Cardiac fibroblast (primary cell): ENCODE measurements around the gene ZNF423.

Experiments used
- DNase-seq, 2 donors: peaks; one replicate each; pipeline versions ENCODE4 v3.0.0 to v3.0.0-alpha.2; 2010; ENCODE audit warnings: low read depth in 2 of 2
- H3K4me3 ChIP-seq, 2 donors: replicated peaks in 1 of 2; 1 replicate in 1 of 2; 2 replicates in 1 of 2; pipeline ENCODE4 v1.5.1; 2011; ENCODE audit warnings: low read depth in 2 of 2, low read length in 2 of 2, mild to moderate bottlenecking in 2 of 2, moderate library complexity in 1 of 2
- CTCF ChIP-seq: IDR thresholded peaks from one replicate; pipeline ENCODE4 v1.5.1; 2011; ENCODE audit warnings: low read depth, mild to moderate bottlenecking, low read length, inconsistent platforms

The ZNF423 gene

GRCh38 chr16:49477250-49477895 lies 378.5 kb downstream of the ZNF423 start:
- TF ChIP-seq CTCF: no peak
- H3K4me3 ChIP-seq: no peak overlapping the region
- no peak for DNase-seq

- no peak for DNase-seq
- no peak overlapping the region for H3K4me3 ChIP-seq
These were observed 381.2 kb downstream of the ZNF423 start for GRCh38 chr16:49474741-49475140.

GRCh38 chr16:49473773-49474172 lies 382.1 kb downstream of the ZNF423 start:
- no peak for DNase-seq
- TF ChIP-seq CTCF: no peak
- H3K4me3 ChIP-seq: no peak overlapping the region

More at GRCh38 chr16:49474741-49475140, 381.2 kb downstream of the ZNF423 start:
- TF ChIP-seq CTCF: no peak

- TF ChIP-seq CTCF: no peak
- DNase-seq: no peak
- H3K4me3 ChIP-seq: no peak overlapping the region
These were observed 382.8 kb downstream of the ZNF423 start for GRCh38 chr16:49473131-49473530.

- TF ChIP-seq CTCF: no peak
- H3K4me3 ChIP-seq: no peak overlapping the region
- no peak for DNase-seq
These were observed 383.3 kb downstream of the ZNF423 start for GRCh38 chr16:49472598-49472997.

- TF ChIP-seq CTCF: no peak
- DNase-seq: no peak
These were observed 384.7 kb downstream of the ZNF423 start for GRCh38 chr16:49471038-49471727.

More at GRCh38 chr16:49471038-49471727, 384.7 kb downstream of the ZNF423 start:
- H3K4me3 ChIP-seq: no peak overlapping the region
